ENCODE measurements around the gene PARP12. TPM values are rescaled to one million over a fixed set of nuclear protein-coding genes. Genes with fewer than 3 reads are reported as not detected.

Gene PARP12
- total RNA-seq, 1 donor from 2014 or later: 6.8 TPM

GRCh38 chr7:140048989-140049338 is 13.8 kb downstream of the PARP12 start:
- TF ChIP-seq EZH2 (IDR thresholded peaks at IDR 0.05) (no peak), EZH2phosphoT487 (IDR thresholded peaks at IDR 0.05) (no peak), CTCF (IDR thresholded peaks at IDR 0.05) (no peak)
- no peaks in the 10 kb centered on the region for H3K36me3 Mint-ChIP-seq
- Histone ChIP-seq H3K27me3 (no peaks in the 10 kb centered on the region), H3K27ac (no peak overlapping the region), H3F3A (ENCODE audit: low read depth) (no peaks in the 10 kb centered on the region), H4K20me1 (ENCODE audit: low read depth) (no peaks in the 10 kb centered on the region), H3K4me3 (no peak overlapping the region), H3K79me2 (ENCODE audit: low read depth) (no peaks in the 10 kb centered on the region), H3K36me3 (no peaks in the 10 kb centered on the region), H3K9ac (no peak overlapping the region), H3K4me2 (no peak overlapping the region), H3K4me1 (no peaks in the 10 kb centered on the region), H3K9me3 (ENCODE audit: low read depth) (no peaks in the 10 kb centered on the region), H2AFZ (replicated peaks) (no peak overlapping the region)
- H3K27ac Mint-ChIP-seq: no peak overlapping the region
- no peaks in the 10 kb centered on the region for H3K4me1 Mint-ChIP-seq
- no peak for DNase-seq (ENCODE audit: low spot score)
- no peak overlapping the region for H3K4me3 Mint-ChIP-seq
- no peaks in the 10 kb centered on the region for H3K9me3 Mint-ChIP-seq
- H3K27me3 Mint-ChIP-seq (ENCODE audit: insufficient read depth, low read depth): peaks cover 2% of the 10 kb centered on the region

GRCh38 chr7:140048138-140048537 is 14.6 kb downstream of the PARP12 start:
- no peaks in the 10 kb centered on the region for H3K79me2 ChIP-seq (ENCODE audit: low read depth)
- Mint-ChIP-seq H3K36me3 (no peaks in the 10 kb centered on the region), H3K27ac (no peak overlapping the region), H3K27me3 (ENCODE audit: insufficient read depth, low read depth) (peaks cover 2% of the 10 kb centered on the region), H3K9me3 (no peaks in the 10 kb centered on the region), H3K4me3 (no peak overlapping the region), H3K4me1 (no peaks in the 10 kb centered on the region)
- no peak overlapping the region for H3K4me2 ChIP-seq
- no peak overlapping the region for H3K9ac ChIP-seq
- no peaks in the 10 kb centered on the region for H3K27me3 ChIP-seq
- no peaks in the 10 kb centered on the region for H3K9me3 ChIP-seq (ENCODE audit: low read depth)
- no peaks in the 10 kb centered on the region for H3F3A ChIP-seq (ENCODE audit: low read depth)
- no peak overlapping the region for H2AFZ ChIP-seq (replicated peaks)
- DNase-seq (ENCODE audit: low spot score): no peak
- TF ChIP-seq EZH2 (IDR thresholded peaks at IDR 0.05) (no peak), EZH2phosphoT487 (IDR thresholded peaks at IDR 0.05) (no peak), CTCF (IDR thresholded peaks at IDR 0.05) (no peak)
- no peaks in the 10 kb centered on the region for H3K36me3 ChIP-seq
- H4K20me1 ChIP-seq (ENCODE audit: low read depth): no peaks in the 10 kb centered on the region
- no peak overlapping the region for H3K4me3 ChIP-seq
- H3K27ac ChIP-seq: no peak overlapping the region
- H3K4me1 ChIP-seq: no peaks in the 10 kb centered on the region

GRCh38 chr7:140047197-140047596 is 15.6 kb downstream of the PARP12 start:
- TF ChIP-seq EZH2phosphoT487 (IDR thresholded peaks at IDR 0.05) (no peak), EZH2 (IDR thresholded peaks at IDR 0.05) (no peak), CTCF (IDR thresholded peaks at IDR 0.05) (no peak)
- no peak for DNase-seq (ENCODE audit: low spot score)
- H4K20me1 ChIP-seq (ENCODE audit: low read depth): no peaks in the 10 kb centered on the region
- H3K27me3 ChIP-seq: no peaks in the 10 kb centered on the region
- H3K4me1 ChIP-seq: no peaks in the 10 kb centered on the region
- H3K4me2 ChIP-seq: no peak overlapping the region
- no peaks in the 10 kb centered on the region for H3K9me3 Mint-ChIP-seq
- H3K27me3 Mint-ChIP-seq (ENCODE audit: insufficient read depth, low read depth): peaks cover 2% of the 10 kb centered on the region
- H3K27ac ChIP-seq: no peak overlapping the region
- no peak overlapping the region for H3K4me3 ChIP-seq
- H3K27ac Mint-ChIP-seq: no peak overlapping the region
- H3K4me3 Mint-ChIP-seq: no peak overlapping the region
- H3K36me3 Mint-ChIP-seq: no peaks in the 10 kb centered on the region
- H3K79me2 ChIP-seq (ENCODE audit: low read depth): no peaks in the 10 kb centered on the region
- H3K36me3 ChIP-seq: no peaks in the 10 kb centered on the region
- no peaks in the 10 kb centered on the region for H3F3A ChIP-seq (ENCODE audit: low read depth)
- no peaks in the 10 kb centered on the region for H3K4me1 Mint-ChIP-seq
- no peak overlapping the region for H3K9ac ChIP-seq
- H3K9me3 ChIP-seq (ENCODE audit: low read depth): no peaks in the 10 kb centered on the region
- no peak overlapping the region for H2AFZ ChIP-seq (replicated peaks)

- Histone ChIP-seq H3K9me3 (ENCODE audit: low read depth) (no peaks in the 10 kb centered on the region), H3K4me3 (no peak overlapping the region), H3K36me3 (no peaks in the 10 kb centered on the region), H3K9ac (no peak overlapping the region), H3K4me2 (no peak overlapping the region), H3F3A (ENCODE audit: low read depth) (no peaks in the 10 kb centered on the region), H4K20me1 (ENCODE audit: low read depth) (no peaks in the 10 kb centered on the region), H3K4me1 (no peaks in the 10 kb centered on the region), H3K79me2 (ENCODE audit: low read depth) (no peaks in the 10 kb centered on the region), H2AFZ (replicated peaks) (no peak overlapping the region), H3K27ac (no peak overlapping the region), H3K27me3 (no peaks in the 10 kb centered on the region)
- Mint-ChIP-seq H3K27me3 (ENCODE audit: insufficient read depth, low read depth) (peaks cover 2% of the 10 kb centered on the region), H3K27ac (no peak overlapping the region), H3K9me3 (no peaks in the 10 kb centered on the region), H3K4me3 (no peak overlapping the region), H3K36me3 (no peaks in the 10 kb centered on the region), H3K4me1 (no peaks in the 10 kb centered on the region)
- DNase-seq (ENCODE audit: low spot score): no peak
- TF ChIP-seq EZH2 (IDR thresholded peaks at IDR 0.05) (no peak), EZH2phosphoT487 (IDR thresholded peaks at IDR 0.05) (no peak), CTCF (IDR thresholded peaks at IDR 0.05) (no peak)
Measured at GRCh38 chr7:140045697-140046096, 17.1 kb downstream of the PARP12 start.

Data from neural progenitor cell (in vitro differentiated cells).